ENCODE measurements around the gene OR51G1. TPM values are rescaled to one million over a fixed set of nuclear protein-coding genes. Genes with fewer than 3 reads are reported as not detected.
"Not testable (repeated sequence)": the region's sequence is repeated elsewhere in the genome, so short reads cannot be mapped to it uniquely, and the experiment has no call there.

The OR51G1 gene, protein sequence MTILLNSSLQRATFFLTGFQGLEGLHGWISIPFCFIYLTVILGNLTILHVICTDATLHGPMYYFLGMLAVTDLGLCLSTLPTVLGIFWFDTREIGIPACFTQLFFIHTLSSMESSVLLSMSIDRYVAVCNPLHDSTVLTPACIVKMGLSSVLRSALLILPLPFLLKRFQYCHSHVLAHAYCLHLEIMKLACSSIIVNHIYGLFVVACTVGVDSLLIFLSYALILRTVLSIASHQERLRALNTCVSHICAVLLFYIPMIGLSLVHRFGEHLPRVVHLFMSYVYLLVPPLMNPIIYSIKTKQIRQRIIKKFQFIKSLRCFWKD
- total RNA-seq (not detected in 2 replicates), polyA plus RNA-seq (not detected in 2 replicates)

DNA sequence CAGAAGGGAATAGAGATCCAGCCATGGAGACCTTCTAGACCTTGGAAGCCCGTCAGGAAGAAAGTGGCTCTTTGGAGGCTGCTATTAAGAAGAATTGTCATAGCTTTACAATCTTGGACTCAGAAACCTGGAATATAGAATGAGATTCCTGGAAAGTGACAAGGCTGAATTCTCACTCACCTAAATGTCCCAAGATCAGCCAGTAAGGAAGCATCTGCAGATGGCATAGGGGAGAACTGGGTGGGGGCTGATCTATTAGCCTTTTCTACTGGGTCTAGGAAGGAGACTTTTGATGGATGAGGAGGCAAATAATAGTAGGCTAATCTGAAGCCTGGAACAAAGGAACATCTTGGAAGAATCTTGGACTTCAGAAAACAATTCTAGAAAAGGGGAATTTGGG is at the start of gene OR51G1:
OR51G1 (minus strand) TSS at position 101 of the 400 bp plus-strand sequence; CDS start at position 101, 0 bp downstream.
- no peak for DNase-seq (ENCODE audit: low read depth in 1 of 2, low spot score in 1 of 2)
- Histone ChIP-seq H3K4me3 (no peak within 1 kb of the TSS), H3K4me1 (ENCODE audit: low read depth) (no peaks in the 10 kb centered on the region), H3K27me3 (no peaks in the 10 kb centered on the region), H3K9me3 (ENCODE audit: low read depth) (no peaks in the 10 kb centered on the region), H3K27ac (no peak within 1 kb of the TSS), H3K36me3 (no peaks in the 10 kb centered on the region)
- TF ChIP-seq, protein P1, sequence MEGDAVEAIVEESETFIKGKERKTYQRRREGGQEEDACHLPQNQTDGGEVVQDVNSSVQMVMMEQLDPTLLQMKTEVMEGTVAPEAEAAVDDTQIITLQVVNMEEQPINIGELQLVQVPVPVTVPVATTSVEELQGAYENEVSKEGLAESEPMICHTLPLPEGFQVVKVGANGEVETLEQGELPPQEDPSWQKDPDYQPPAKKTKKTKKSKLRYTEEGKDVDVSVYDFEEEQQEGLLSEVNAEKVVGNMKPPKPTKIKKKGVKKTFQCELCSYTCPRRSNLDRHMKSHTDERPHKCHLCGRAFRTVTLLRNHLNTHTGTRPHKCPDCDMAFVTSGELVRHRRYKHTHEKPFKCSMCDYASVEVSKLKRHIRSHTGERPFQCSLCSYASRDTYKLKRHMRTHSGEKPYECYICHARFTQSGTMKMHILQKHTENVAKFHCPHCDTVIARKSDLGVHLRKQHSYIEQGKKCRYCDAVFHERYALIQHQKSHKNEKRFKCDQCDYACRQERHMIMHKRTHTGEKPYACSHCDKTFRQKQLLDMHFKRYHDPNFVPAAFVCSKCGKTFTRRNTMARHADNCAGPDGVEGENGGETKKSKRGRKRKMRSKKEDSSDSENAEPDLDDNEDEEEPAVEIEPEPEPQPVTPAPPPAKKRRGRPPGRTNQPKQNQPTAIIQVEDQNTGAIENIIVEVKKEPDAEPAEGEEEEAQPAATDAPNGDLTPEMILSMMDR (IDR thresholded peaks at IDR 0.05; ENCODE audit: low read depth, low read length): no peak

DNA sequence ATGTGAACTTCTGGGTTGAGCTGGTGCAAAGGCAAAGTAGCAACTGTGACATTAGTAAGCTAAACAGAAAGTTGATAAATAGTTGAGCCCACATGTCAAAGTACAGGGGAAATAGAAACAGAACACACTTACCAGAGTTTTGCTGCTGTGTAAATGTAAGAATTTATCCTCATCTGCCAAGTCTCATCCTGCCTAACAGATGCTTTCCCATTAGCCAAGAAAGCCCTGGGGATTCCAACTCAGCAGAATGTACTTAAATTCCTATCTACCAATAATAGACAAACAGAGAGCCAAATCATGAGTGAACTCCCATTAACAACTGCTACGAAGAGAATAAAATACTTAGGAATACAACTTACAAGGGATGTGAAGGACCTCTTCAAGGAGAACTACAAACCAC is 38.7 kb upstream of the OR51G1 start:
- H3K36me3 ChIP-seq: no peaks in the 10 kb centered on the region
- no peaks in the 10 kb centered on the region for H3K27me3 ChIP-seq
- H3K4me3 ChIP-seq: no peak overlapping the region
- TF ChIP-seq, protein P1 (IDR thresholded peaks at IDR 0.05; ENCODE audit: low read depth, low read length): no peak
- H3K9me3 ChIP-seq (ENCODE audit: low read depth): no peaks in the 10 kb centered on the region
- no peaks in the 10 kb centered on the region for H3K4me1 ChIP-seq (ENCODE audit: low read depth)
- H3K27ac ChIP-seq: no peak overlapping the region
- no peak for DNase-seq (ENCODE audit: low read depth in 1 of 2, low spot score in 1 of 2)

DNA sequence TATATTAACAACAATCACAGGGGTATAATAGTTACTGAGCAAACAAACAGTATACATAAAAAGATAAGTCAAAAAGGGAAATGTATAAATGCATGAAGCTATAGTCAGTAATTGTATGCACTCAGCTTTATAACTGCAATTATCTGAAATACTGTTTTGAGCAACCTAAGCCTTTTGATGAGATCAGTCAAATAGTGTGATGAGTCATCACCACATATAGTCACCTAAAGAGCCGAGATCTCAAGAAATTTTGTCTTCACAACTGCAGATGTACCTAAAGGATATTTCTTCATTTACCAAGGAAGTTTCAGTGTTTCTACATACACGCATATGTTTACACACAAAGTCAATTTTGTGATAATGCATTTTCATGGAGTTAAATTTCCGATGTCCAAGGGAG is 36.7 kb upstream of the OR51G1 start:
- Histone ChIP-seq H3K36me3 (no peaks in the 10 kb centered on the region), H3K4me3 (no peak overlapping the region), H3K4me1 (ENCODE audit: low read depth) (no peaks in the 10 kb centered on the region), H3K27ac (no peak overlapping the region), H3K27me3 (no peaks in the 10 kb centered on the region), H3K9me3 (ENCODE audit: low read depth) (no peaks in the 10 kb centered on the region)
- no peak for DNase-seq (ENCODE audit: low read depth in 1 of 2, low spot score in 1 of 2)
- TF ChIP-seq, protein P1 (IDR thresholded peaks at IDR 0.05; ENCODE audit: low read depth, low read length): no peak

DNA sequence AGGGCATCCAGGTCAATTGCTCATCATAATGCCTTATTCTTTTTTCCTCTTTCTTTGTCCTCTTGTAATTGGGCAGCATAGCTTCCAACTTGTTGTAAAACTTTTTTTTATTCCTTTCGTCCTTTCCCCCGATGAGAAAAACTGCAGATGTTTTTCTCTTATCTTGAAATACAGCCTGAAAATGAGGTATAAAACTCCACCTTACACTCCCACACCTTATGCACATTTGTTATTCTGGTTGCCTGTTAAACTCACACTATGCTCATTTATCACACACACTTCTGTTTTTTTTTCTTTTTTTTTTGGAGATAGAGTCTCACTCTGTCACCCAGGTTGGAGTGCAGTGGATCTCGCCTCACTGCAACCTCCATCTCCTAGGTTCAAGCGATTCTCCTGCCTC is 33.3 kb upstream of the OR51G1 start:
- Histone ChIP-seq H3K36me3 (no peaks in the 10 kb centered on the region), H3K9me3 (ENCODE audit: low read depth) (no peaks in the 10 kb centered on the region), H3K27me3 (no peaks in the 10 kb centered on the region), H3K4me3 (no peak overlapping the region), H3K27ac (no peak overlapping the region), H3K4me1 (ENCODE audit: low read depth) (no peaks in the 10 kb centered on the region)
- no peak for DNase-seq (ENCODE audit: low read depth in 1 of 2, low spot score in 1 of 2)
- TF ChIP-seq, protein P1 (IDR thresholded peaks at IDR 0.05; ENCODE audit: low read depth, low read length): no peak

DNA sequence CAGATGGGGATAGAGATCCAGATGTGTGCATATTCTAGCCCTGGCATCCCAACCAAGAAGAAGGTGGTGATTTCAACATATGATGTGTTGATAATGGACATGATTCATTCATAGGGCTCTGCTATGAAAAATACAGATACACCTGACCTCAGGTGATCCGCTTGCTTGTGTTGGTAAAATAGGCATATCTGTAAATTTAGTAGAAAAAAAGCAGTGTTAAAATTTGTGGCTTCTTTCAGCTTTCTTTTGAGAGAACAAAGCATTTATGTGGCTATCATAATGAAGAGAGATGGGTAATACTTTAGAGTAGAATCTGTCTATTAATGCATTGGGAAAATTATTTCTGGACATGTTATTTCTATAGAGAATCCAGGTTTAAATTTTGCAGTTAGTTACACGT is 31.5 kb upstream of the OR51G1 start, which contains the start of gene OR51A2:
OR51A2 (minus strand) TSS at position 101 of the 400 bp plus-strand sequence; CDS start at position 101, 0 bp downstream.
- H3K9me3 ChIP-seq (ENCODE audit: low read depth); H3K4me3 ChIP-seq; H3K27me3 ChIP-seq: not testable (repeated sequence)

DNA sequence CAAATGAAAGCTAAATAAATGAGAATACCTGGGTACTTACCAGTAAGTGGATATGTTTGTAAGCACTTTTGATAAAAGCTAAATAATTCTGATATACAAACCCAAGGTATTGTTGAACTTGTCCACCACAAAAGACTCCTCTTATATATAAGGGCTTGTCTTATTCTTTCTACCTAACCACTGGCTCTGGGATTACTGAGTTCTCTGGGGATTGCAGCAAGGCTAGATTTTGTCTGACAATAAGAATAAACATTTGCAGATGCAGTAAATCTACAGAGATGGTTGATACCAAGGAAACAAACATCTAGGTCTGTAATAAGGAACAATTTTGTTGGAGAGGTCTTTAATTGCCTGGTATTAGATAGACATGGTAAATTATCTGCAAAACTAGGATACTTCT is 23.4 kb upstream of the OR51G1 start, which contains the start of gene OR51A4:
OR51A4 (minus strand) TSS at position 101 of the 400 bp plus-strand sequence. CDS start 505 bp downstream, outside the sequence.
- no peak for DNase-seq (ENCODE audit: low read depth in 1 of 2, low spot score in 1 of 2)
- Histone ChIP-seq H3K36me3 (no peaks in the 10 kb centered on the region), H3K9me3 (ENCODE audit: low read depth) (no peaks in the 10 kb centered on the region), H3K4me3 (no peak within 1 kb of the TSS), H3K27me3 (no peaks in the 10 kb centered on the region), H3K4me1 (ENCODE audit: low read depth) (no peaks in the 10 kb centered on the region), H3K27ac (no peak within 1 kb of the TSS)
- TF ChIP-seq, protein P1 (IDR thresholded peaks at IDR 0.05; ENCODE audit: low read depth, low read length): no peak

More for the DNA sequence above, 31.5 kb upstream of the OR51G1 start, which contains the start of gene OR51A2:
- not testable (repeated sequence) for H3K36me3 ChIP-seq; H3K4me1 ChIP-seq (ENCODE audit: low read depth); H3K27ac ChIP-seq; DNase-seq (ENCODE audit: low read depth in 1 of 2, low spot score in 1 of 2)
